GM23248 (cell line): ENCODE results near the gene PLD2.

Experiments
- EZH2 ChIP-seq: fragments of 200-600 bp; sonication (generic); IDR thresholded peaks from 2 replicates; pipeline ENCODE4 v1.6.1; 2018; ENCODE audit warnings: antibody characterized with exemption, mild to moderate bottlenecking; ENCODE audit not compliant: insufficient read depth, poor library complexity, severe bottlenecking
- EZH2phosphoT487 ChIP-seq: fragments of 200-600 bp; sonication (generic); IDR thresholded peaks from 2 replicates; pipeline ENCODE4 v1.6.1; 2018; ENCODE audit warnings: antibody characterized with exemption, moderate library complexity, mild to moderate bottlenecking, low read depth; ENCODE audit not compliant: insufficient read depth

- no peak for TF ChIP-seq EZH2phosphoT487
- TF ChIP-seq EZH2 = no peak
Observed at GRCh38 chr17:4839965-4840892, 33.3 kb downstream of the PLD2 start.
